ENCODE measurements around the gene GOLGA3. TPM values are rescaled to one million over a fixed set of nuclear protein-coding genes. Genes with fewer than 3 reads are reported as not detected.
"Not testable (repeated sequence)": the region's sequence is repeated elsewhere in the genome, so short reads cannot be mapped to it uniquely, and the experiment has no call there.

The GOLGA3 gene
- total RNA-seq, 1 donor from 2014 or later = 86.7 TPM

- H3K4me1 Mint-ChIP-seq (ENCODE audit: low read depth, unreplicated experiment) = no peaks in the 10 kb centered on the region
- DNase-seq (ENCODE audit: low read depth) (no peak), FAIRE-seq (no peak)
- Histone ChIP-seq H3K9ac (ENCODE audit: low read length) (no peak overlapping the region), H3K27ac (ENCODE audit: low read depth, low read length) (no peak overlapping the region), H3K4me2 (ENCODE audit: low read length) (no peak overlapping the region), H3K9me3 (ENCODE audit: insufficient read depth, low read depth, low read length) (no peaks in the 10 kb centered on the region), H3K36me3 (ENCODE audit: insufficient read depth, low read length) (peaks cover 34% of the 10 kb centered on the region), H2AFZ (ENCODE audit: low read depth, low read length) (no peak overlapping the region), H3K79me2 (ENCODE audit: insufficient read depth, low read length) (peaks cover 4% of the 10 kb centered on the region), H3K4me3 (ENCODE audit: insufficient read depth, low read depth, low read length) (no peak overlapping the region), H3K27me3 (ENCODE audit: insufficient read depth, low read length) (no peaks in the 10 kb centered on the region), H3K4me1 (ENCODE audit: insufficient read depth, low read length) (no peaks in the 10 kb centered on the region), H4K20me1 (ENCODE audit: insufficient read depth, low read length) (peaks cover 9% of the 10 kb centered on the region)
- H3K27me3 Mint-ChIP-seq (ENCODE audit: low read depth, unreplicated experiment) = no peaks in the 10 kb centered on the region
- no peaks in the 10 kb centered on the region for H3K9me3 Mint-ChIP-seq (ENCODE audit: unreplicated experiment)
- no peak overlapping the region for H3K4me3 Mint-ChIP-seq (ENCODE audit: unreplicated experiment)
- TF ChIP-seq EZH2 (IDR thresholded peaks at IDR 0.05; ENCODE audit: insufficient read depth, low read length) = no peak
- TF ChIP-seq CTCF (IDR thresholded peaks at IDR 0.05; ENCODE audit: insufficient read depth, low read depth, low read length) = no peak
- H3K27ac Mint-ChIP-seq (ENCODE audit: unreplicated experiment) = no peak overlapping the region
- peaks cover 34% of the 10 kb centered on the region for H3K36me3 Mint-ChIP-seq (ENCODE audit: low read depth, unreplicated experiment)
Observed at GRCh38 chr12:132856581-132856980, 27.9 kb upstream of the GOLGA3 start.

GRCh38 chr12:132855211-132855610, 26.5 kb upstream of the GOLGA3 start:
- not testable (repeated sequence) for DNase-seq (ENCODE audit: low read depth); H3K27ac Mint-ChIP-seq (ENCODE audit: unreplicated experiment); H3K4me1 ChIP-seq (ENCODE audit: insufficient read depth, low read length); H3K4me2 ChIP-seq (ENCODE audit: low read length); H3K9ac ChIP-seq (ENCODE audit: low read length); H3K27me3 ChIP-seq (ENCODE audit: insufficient read depth, low read length); H3K27me3 Mint-ChIP-seq (ENCODE audit: low read depth, unreplicated experiment); H3K9me3 ChIP-seq (ENCODE audit: insufficient read depth, low read depth, low read length); H3K27ac ChIP-seq (ENCODE audit: low read depth, low read length); H3K9me3 Mint-ChIP-seq (ENCODE audit: unreplicated experiment); H2AFZ ChIP-seq (ENCODE audit: low read depth, low read length); H3K4me1 Mint-ChIP-seq (ENCODE audit: low read depth, unreplicated experiment); H3K4me3 ChIP-seq (ENCODE audit: insufficient read depth, low read depth, low read length); H3K4me3 Mint-ChIP-seq (ENCODE audit: unreplicated experiment); H3K79me2 ChIP-seq (ENCODE audit: insufficient read depth, low read length); FAIRE-seq
- H4K20me1 ChIP-seq (ENCODE audit: insufficient read depth, low read length) = peaks cover 14% of the 10 kb centered on the region
- H3K36me3 ChIP-seq (ENCODE audit: insufficient read depth, low read length) = peaks cover 32% of the 10 kb centered on the region
- H3K36me3 Mint-ChIP-seq (ENCODE audit: low read depth, unreplicated experiment) = peaks cover 33% of the 10 kb centered on the region

GRCh38 chr12:132853285-132854092, 24.8 kb upstream of the GOLGA3 start:
- H3K4me2 ChIP-seq (ENCODE audit: low read length) = no peak overlapping the region
- no peak overlapping the region for H3K27ac ChIP-seq (ENCODE audit: low read depth, low read length)
- Mint-ChIP-seq H3K4me1 (ENCODE audit: low read depth, unreplicated experiment) (no peaks in the 10 kb centered on the region), H3K9me3 (ENCODE audit: unreplicated experiment) (no peaks in the 10 kb centered on the region), H3K36me3 (ENCODE audit: low read depth, unreplicated experiment) (peaks cover 32% of the 10 kb centered on the region), H3K27ac (ENCODE audit: unreplicated experiment) (no peak overlapping the region), H3K4me3 (ENCODE audit: unreplicated experiment) (peak overlapping the region; percentile 5), H3K27me3 (ENCODE audit: low read depth, unreplicated experiment) (no peaks in the 10 kb centered on the region)
- H2AFZ ChIP-seq (ENCODE audit: low read depth, low read length) = no peak overlapping the region
- TF ChIP-seq CTCF (IDR thresholded peaks at IDR 0.05; ENCODE audit: insufficient read depth, low read depth, low read length) = no peak
- H3K36me3 ChIP-seq (ENCODE audit: insufficient read depth, low read length) = peaks cover 29% of the 10 kb centered on the region
- H3K9me3 ChIP-seq (ENCODE audit: insufficient read depth, low read depth, low read length) = no peaks in the 10 kb centered on the region
- no peaks in the 10 kb centered on the region for H3K4me1 ChIP-seq (ENCODE audit: insufficient read depth, low read length)
- FAIRE-seq = no peak
- DNase-seq (ENCODE audit: low read depth) = no peak
- H3K27me3 ChIP-seq (ENCODE audit: insufficient read depth, low read length) = no peaks in the 10 kb centered on the region
- H3K4me3 ChIP-seq (ENCODE audit: insufficient read depth, low read depth, low read length) = no peak overlapping the region
- peaks cover 20% of the 10 kb centered on the region for H4K20me1 ChIP-seq (ENCODE audit: insufficient read depth, low read length)
- no peak overlapping the region for H3K9ac ChIP-seq (ENCODE audit: low read length)
- H3K79me2 ChIP-seq (ENCODE audit: insufficient read depth, low read length) = peaks cover 4% of the 10 kb centered on the region
